ENCODE results near the gene DIS3L.

Gene DIS3L

GRCh38 chr15:66309828-66310227, 16.5 kb downstream of the DIS3L start:
- Histone ChIP-seq H3F3A (ENCODE audit: insufficient read depth, low read length) (no peaks in the 10 kb centered on the region), H3K27me3 (replicated peaks; ENCODE audit: insufficient read depth, low read length) (no peaks in the 10 kb centered on the region), H3K9me2 (replicated peaks; ENCODE audit: insufficient read depth, low read length) (no peaks in the 10 kb centered on the region), H3K27ac (ENCODE audit: low read length) (no peak overlapping the region), H3K4me1 (ENCODE audit: low read length) (no peaks in the 10 kb centered on the region), H3K9me3 (replicated peaks; ENCODE audit: insufficient read depth, low read length) (no peaks in the 10 kb centered on the region), H3K9ac (ENCODE audit: low read length) (no peak overlapping the region), H3K4me2 (ENCODE audit: low read depth, low read length) (no peak overlapping the region), H2AFZ (ENCODE audit: low read length) (no peak overlapping the region), H3K79me2 (ENCODE audit: low read length) (no peaks in the 10 kb centered on the region), H4K20me1 (ENCODE audit: insufficient read depth, low read length) (no peaks in the 10 kb centered on the region), H3K4me3 (ENCODE audit: low read length) (no peak overlapping the region), H3K36me3 (replicated peaks; ENCODE audit: insufficient read depth, low read length) (no peaks in the 10 kb centered on the region; the same call in none of the 2 replicates)
- no peak for DNase-seq
- TF ChIP-seq EZH2phosphoT487 (IDR thresholded peaks at IDR 0.05; ENCODE audit: low read length), result no peak
- TF ChIP-seq EZH2 (optimal IDR thresholded peaks at IDR 0.05; ENCODE audit: low read depth, low read length), result no peak
- TF ChIP-seq CTCF (IDR thresholded peaks at IDR 0.05; ENCODE audit: low read length), result no peak

- TF ChIP-seq EZH2 (optimal IDR thresholded peaks at IDR 0.05; ENCODE audit: low read depth, low read length) (no peak), CTCF (IDR thresholded peaks at IDR 0.05; ENCODE audit: low read length) (no peak), EZH2phosphoT487 (IDR thresholded peaks at IDR 0.05; ENCODE audit: low read length) (no peak)
- Histone ChIP-seq H4K20me1 (ENCODE audit: insufficient read depth, low read length) (no peaks in the 10 kb centered on the region), H3F3A (ENCODE audit: insufficient read depth, low read length) (no peaks in the 10 kb centered on the region), H3K4me1 (ENCODE audit: low read length) (no peaks in the 10 kb centered on the region), H2AFZ (ENCODE audit: low read length) (no peak overlapping the region), H3K9ac (ENCODE audit: low read length) (no peak overlapping the region), H3K4me2 (ENCODE audit: low read depth, low read length) (no peak overlapping the region), H3K4me3 (ENCODE audit: low read length) (no peak overlapping the region), H3K27me3 (replicated peaks; ENCODE audit: insufficient read depth, low read length) (no peaks in the 10 kb centered on the region), H3K27ac (ENCODE audit: low read length) (no peak overlapping the region), H3K9me3 (replicated peaks; ENCODE audit: insufficient read depth, low read length) (no peaks in the 10 kb centered on the region), H3K36me3 (replicated peaks; ENCODE audit: insufficient read depth, low read length) (no peaks in the 10 kb centered on the region; the same call in none of the 2 replicates), H3K79me2 (ENCODE audit: low read length) (no peaks in the 10 kb centered on the region), H3K9me2 (replicated peaks; ENCODE audit: insufficient read depth, low read length) (no peaks in the 10 kb centered on the region)
- no peak for DNase-seq
These were observed 17.4 kb downstream of the DIS3L start for GRCh38 chr15:66310786-66311185.

GRCh38 chr15:66312144-66312543, 18.8 kb downstream of the DIS3L start:
- no peaks in the 10 kb centered on the region for H3F3A ChIP-seq (ENCODE audit: insufficient read depth, low read length)
- no peak overlapping the region for H3K9ac ChIP-seq (ENCODE audit: low read length)
- no peaks in the 10 kb centered on the region; the same call in none of the 2 replicates for H3K36me3 ChIP-seq (replicated peaks; ENCODE audit: insufficient read depth, low read length)
- H3K4me3 ChIP-seq (ENCODE audit: low read length), result no peak overlapping the region
- no peaks in the 10 kb centered on the region for H3K9me2 ChIP-seq (replicated peaks; ENCODE audit: insufficient read depth, low read length)
- H2AFZ ChIP-seq (ENCODE audit: low read length), result no peak overlapping the region
- no peak for TF ChIP-seq CTCF (IDR thresholded peaks at IDR 0.05; ENCODE audit: low read length)
- no peak for TF ChIP-seq EZH2phosphoT487 (IDR thresholded peaks at IDR 0.05; ENCODE audit: low read length)
- no peak for TF ChIP-seq EZH2 (optimal IDR thresholded peaks at IDR 0.05; ENCODE audit: low read depth, low read length)
- no peaks in the 10 kb centered on the region for H4K20me1 ChIP-seq (ENCODE audit: insufficient read depth, low read length)
- H3K4me2 ChIP-seq (ENCODE audit: low read depth, low read length), result no peak overlapping the region
- no peaks in the 10 kb centered on the region for H3K79me2 ChIP-seq (ENCODE audit: low read length)
- no peaks in the 10 kb centered on the region for H3K4me1 ChIP-seq (ENCODE audit: low read length)
- no peak overlapping the region for H3K27ac ChIP-seq (ENCODE audit: low read length)
- no peaks in the 10 kb centered on the region for H3K27me3 ChIP-seq (replicated peaks; ENCODE audit: insufficient read depth, low read length)
- no peaks in the 10 kb centered on the region for H3K9me3 ChIP-seq (replicated peaks; ENCODE audit: insufficient read depth, low read length)
- DNase-seq, result no peak
